Neural progenitor cell (in vitro differentiated cells): Measurements from ENCODE around the gene C2orf68.

Source experiments
- EZH2 ChIP-seq: fragments of 200-600 bp; sonication (generic); IDR thresholded peaks from 2 replicates; pipeline ENCODE4 v1.6.1; 2017; ENCODE audit warnings: antibody characterized with exemption, mild to moderate bottlenecking, moderate library complexity
- EZH2phosphoT487 ChIP-seq: fragments of 200-600 bp; sonication (generic); IDR thresholded peaks from 2 replicates; pipeline ENCODE4 v1.6.1; 2017; ENCODE audit warnings: antibody characterized with exemption
- TF ChIP-seq, protein P1 (sequence below): fragments of 200-600 bp; sonication (generic); IDR thresholded peaks from 2 replicates; pipeline ENCODE4 v1.5.1; 2017; ENCODE audit warnings: antibody characterized with exemption, mild to moderate bottlenecking

DNA sequence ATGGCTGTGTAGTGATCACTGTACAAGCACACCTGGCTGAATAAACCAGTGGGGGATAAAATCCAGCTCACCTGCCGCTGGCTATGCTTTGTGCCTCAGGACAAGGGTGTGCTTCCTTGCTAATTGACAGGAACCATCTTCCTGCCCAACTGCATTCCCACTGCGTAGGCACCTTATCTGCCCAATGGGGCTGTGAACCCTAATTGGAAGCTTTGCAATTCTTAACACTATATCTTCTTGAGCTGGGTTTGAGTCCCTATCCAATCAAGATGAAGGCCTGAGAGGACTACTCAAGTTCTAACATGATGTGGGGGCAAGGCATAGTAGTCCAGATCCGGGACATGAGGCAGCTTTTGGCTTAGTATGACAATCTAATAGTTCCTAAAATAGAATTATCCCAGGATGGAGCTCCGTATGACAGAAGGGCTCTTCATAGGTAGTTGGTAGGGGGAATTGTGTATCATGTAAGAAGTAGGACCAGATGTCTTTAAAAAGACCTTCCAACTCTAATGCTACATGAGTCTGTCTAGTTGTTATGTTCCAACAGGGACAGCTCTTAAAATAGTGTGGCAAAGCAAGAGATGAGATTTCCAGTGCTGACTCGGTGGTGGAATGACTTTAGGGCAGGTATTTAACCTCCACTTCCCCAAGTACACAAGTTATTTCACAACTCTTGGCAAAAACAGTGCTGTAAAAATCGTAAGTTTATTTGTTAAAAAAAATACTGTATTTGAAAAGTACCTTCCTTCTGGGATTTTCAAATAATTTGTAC lies 7.1 kb downstream of the C2orf68 start:
- TF ChIP-seq, protein P1, sequence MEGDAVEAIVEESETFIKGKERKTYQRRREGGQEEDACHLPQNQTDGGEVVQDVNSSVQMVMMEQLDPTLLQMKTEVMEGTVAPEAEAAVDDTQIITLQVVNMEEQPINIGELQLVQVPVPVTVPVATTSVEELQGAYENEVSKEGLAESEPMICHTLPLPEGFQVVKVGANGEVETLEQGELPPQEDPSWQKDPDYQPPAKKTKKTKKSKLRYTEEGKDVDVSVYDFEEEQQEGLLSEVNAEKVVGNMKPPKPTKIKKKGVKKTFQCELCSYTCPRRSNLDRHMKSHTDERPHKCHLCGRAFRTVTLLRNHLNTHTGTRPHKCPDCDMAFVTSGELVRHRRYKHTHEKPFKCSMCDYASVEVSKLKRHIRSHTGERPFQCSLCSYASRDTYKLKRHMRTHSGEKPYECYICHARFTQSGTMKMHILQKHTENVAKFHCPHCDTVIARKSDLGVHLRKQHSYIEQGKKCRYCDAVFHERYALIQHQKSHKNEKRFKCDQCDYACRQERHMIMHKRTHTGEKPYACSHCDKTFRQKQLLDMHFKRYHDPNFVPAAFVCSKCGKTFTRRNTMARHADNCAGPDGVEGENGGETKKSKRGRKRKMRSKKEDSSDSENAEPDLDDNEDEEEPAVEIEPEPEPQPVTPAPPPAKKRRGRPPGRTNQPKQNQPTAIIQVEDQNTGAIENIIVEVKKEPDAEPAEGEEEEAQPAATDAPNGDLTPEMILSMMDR, result no peak
- TF ChIP-seq EZH2, result no peak
- no peak for TF ChIP-seq EZH2phosphoT487
